M059J (cell line): ENCODE data around the gene MAVS. TPM values are rescaled to one million over a fixed set of nuclear protein-coding genes. Genes with fewer than 3 reads are reported as not detected.
"Not testable (repeated sequence)": the region's sequence is repeated elsewhere in the genome, so short reads cannot be mapped to it uniquely, and the experiment has no call there.

Source experiments
- DNase-seq: peaks from one replicate; pipeline ENCODE4 v3.0.0-alpha.2; 2012; ENCODE audit warnings: low read depth
- total RNA-seq: library from RNA; depleted of rRNA; stranded (reverse); fragments of >200 nt; shearing (Covaris generic); gene quantifications from 2 replicates; pipeline ENCODE4 v1.2.3, GENCODE V29; 2014

Gene MAVS
- total RNA-seq, 1 experiment from 2014 or later, result 39.5 TPM

GRCh38 chr20:3885715-3886114 lies 39.1 kb downstream of the MAVS start:
- no peak for DNase-seq

- DNase-seq, result peak; percentile 64
Measured at GRCh38 chr20:3887876-3888620, 41.4 kb downstream of the MAVS start.

- peak; percentile 100 for DNase-seq
Measured at GRCh38 chr20:3888622-3889488, 42.2 kb downstream of the MAVS start, which contains the start of gene PANK2. Gene PANK2, plus strand, starts transcription at chr20:3889387.

- DNase-seq, result peak; percentile 48
Measured at GRCh38 chr20:3889489-3890397, 43.1 kb downstream of the MAVS start.

- DNase-seq, result peak; percentile 50
Measured at GRCh38 chr20:3890398-3890751, 43.7 kb downstream of the MAVS start.

GRCh38 chr20:3890999-3891929 lies 44.6 kb downstream of the MAVS start:
- no peak for DNase-seq

GRCh38 chr20:3894796-3895195 lies 48.2 kb downstream of the MAVS start:
- DNase-seq, result no peak

GRCh38 chr20:3896302-3896701 lies 49.7 kb downstream of the MAVS start:
- no peak for DNase-seq

- no peak for DNase-seq
Measured at GRCh38 chr20:3896853-3897583, 50.4 kb downstream of the MAVS start.

GRCh38 chr20:3898181-3898580 lies 51.5 kb downstream of the MAVS start:
- DNase-seq, result not testable (repeated sequence)

GRCh38 chr20:3898639-3899038 lies 52.0 kb downstream of the MAVS start:
- DNase-seq, result no peak

GRCh38 chr20:3900187-3900604 lies 53.6 kb downstream of the MAVS start:
- no peak for DNase-seq

- DNase-seq, result no peak
Measured at GRCh38 chr20:3901028-3901705, 54.5 kb downstream of the MAVS start.

GRCh38 chr20:3901706-3902440 lies 55.2 kb downstream of the MAVS start:
- DNase-seq, result no peak

- DNase-seq, result no peak
Measured at GRCh38 chr20:3902446-3902845, 55.8 kb downstream of the MAVS start.

- DNase-seq, result peak; percentile 30
Measured at GRCh38 chr20:3904224-3904623, 57.6 kb downstream of the MAVS start.

- no peak for DNase-seq
Measured at GRCh38 chr20:3904857-3905256, 58.2 kb downstream of the MAVS start.
